HCT116 (cell line): Measurements from ENCODE around the gene MS4A5. TPM values are rescaled to one million over a fixed set of nuclear protein-coding genes. Genes with fewer than 3 reads are reported as not detected.

ENCODE experiments used
- ATAC-seq: fragments of 200-7000 bp; cut with Tn5 transposase; 2 replicates; pipeline ENCODE4 v1.9.1; 2020; ENCODE audit warnings: mild to moderate bottlenecking, moderate library complexity
- BruUV-seq: library from RNA; stranded (reverse); fragments of 400-500 nt; replicated peaks from 2 replicates; lab custom pipeline; 2021; lab: Mats Ljungman, UMichigan
- CTCF ChIA-PET: fragments of 300-600 bp; sonication (Branson Sonifier 250); formaldehyde crosslinking; loops from one replicate; lab custom pipeline; 2021; ENCODE audit warnings: antibody characterized with exemption; lab: Charles Lee
- POLR2A ChIA-PET: fragments of 300-600, 350-600 bp; sonication (Branson Sonifier 250); formaldehyde crosslinking; loops from one replicate; lab custom pipeline; 2021; ENCODE audit warnings: antibody characterized with exemption; lab: Charles Lee
- RAD21 ChIA-PET, 2 experiments: fragments of 300-600 bp; sonication (Branson Sonifier 250); formaldehyde crosslinking; loops; one replicate each; lab custom pipeline; 2023; ENCODE audit warnings: low total read pairs in 2 of 2; ENCODE audit not compliant: uncharacterized antibody in 2 of 2, unreplicated experiment in 2 of 2, low non-redundant PET in 1 of 2; lab: Charles Lee
- DNase-seq: peaks from one replicate; pipeline ENCODE4 v3.0.0-alpha.2; 2010; ENCODE audit warnings: low read depth, low spot score
- H2AFZ ChIP-seq: fragments of 200-600 bp; shearing (Covaris generic), sonication (generic); 2 replicates; pipeline ENCODE4 v1.6.1; 2017; ENCODE audit warnings: low read depth, mixed run types, mixed read lengths, antibody characterized with exemption, low read length; ENCODE audit not compliant: poor library complexity, severe bottlenecking
- H3K27ac ChIP-seq: 2 replicates; pipeline ENCODE4 v1.5.1; 2012; ENCODE audit warnings: low read depth, low read length
- H3K27me3 ChIP-seq: fragments of 200-600 bp; sonication (generic); 2 replicates; pipeline ENCODE4 v1.6.1; 2016; ENCODE audit warnings: mixed run types, low read length, mixed read lengths; ENCODE audit not compliant: insufficient read depth
- H3K36me3 ChIP-seq, 2 experiments: fragments of 200-500 bp in 1 of 2; fragments of 200-600 bp in 1 of 2; sonication (Bioruptor generic) in 1 of 2; sonication (generic) in 1 of 2; 2 replicates each; pipeline versions ENCODE4 v1.5.1 to v1.6.1; 2014 to 2016; ENCODE audit warnings: low read length in 2 of 2, inconsistent platforms in 1 of 2, mixed read lengths in 1 of 2, mixed run types in 1 of 2; ENCODE audit not compliant: insufficient read depth in 2 of 2, control insufficient read depth in 1 of 2
- H3K4me1 ChIP-seq, 2 experiments: fragments of 200-600 bp in 1 of 2; sonication (generic) in 1 of 2; 2 replicates each; pipeline versions ENCODE4 v1.5.1 to v1.6.1; 2012 to 2017; ENCODE audit warnings: low read length in 2 of 2, inconsistent platforms in 1 of 2, mild to moderate bottlenecking in 1 of 2, mixed read lengths in 1 of 2, mixed run types in 1 of 2, moderate library complexity in 1 of 2; ENCODE audit not compliant: insufficient read depth in 2 of 2, control insufficient read depth in 1 of 2
- H3K4me2 ChIP-seq: fragments of 200-600 bp; sonication (generic); 2 replicates; pipeline ENCODE4 v1.6.1; 2017; ENCODE audit warnings: mixed run types, low read length, mixed read lengths
- H3K4me3 ChIP-seq, 2 experiments: fragments of 200-600 bp in 1 of 2; sonication (generic) in 1 of 2; replicated peaks in 1 of 2; 2 replicates each; pipeline ENCODE4 v1.5.1; 2011 to 2016; ENCODE audit warnings: low read length in 2 of 2, control low read depth in 1 of 2, low read depth in 1 of 2, mild to moderate bottlenecking in 1 of 2, mixed read lengths in 1 of 2, mixed run types in 1 of 2
- H3K79me2 ChIP-seq: fragments of 200-600 bp; sonication (generic); 2 replicates; pipeline ENCODE4 v1.6.1; 2017; ENCODE audit warnings: mild to moderate bottlenecking, mixed run types, low read length, moderate library complexity, mixed read lengths; ENCODE audit not compliant: insufficient read depth
- H3K9ac ChIP-seq: fragments of 200-600 bp; sonication (generic); 2 replicates; pipeline ENCODE4 v1.6.1; 2016; ENCODE audit warnings: low read length, mixed read lengths
- H3K9me2 ChIP-seq: fragments of 200-600 bp; sonication (generic), shearing (Covaris generic); 2 replicates; pipeline ENCODE4 v1.6.1; 2017; ENCODE audit warnings: mixed run types, mild to moderate bottlenecking, moderate library complexity; ENCODE audit not compliant: insufficient read depth
- H3K9me3 ChIP-seq, 2 experiments: fragments of 200-500 bp in 1 of 2; fragments of 200-600 bp in 1 of 2; sonication (Bioruptor generic) in 1 of 2; sonication (generic) in 1 of 2; 2 replicates each; pipeline ENCODE4 v1.6.1; 2014 to 2017; ENCODE audit warnings: low read length in 2 of 2, mixed read lengths in 2 of 2, inconsistent platforms in 1 of 2, low read depth in 1 of 2, mild to moderate bottlenecking in 1 of 2, mixed run types in 1 of 2, moderate library complexity in 1 of 2; ENCODE audit not compliant: control insufficient read depth in 1 of 2, insufficient read depth in 1 of 2
- H4K20me1 ChIP-seq: fragments of 200-600 bp; sonication (generic), shearing (Covaris generic); 2 replicates; pipeline ENCODE4 v1.6.1; 2017; ENCODE audit warnings: mixed run types, mild to moderate bottlenecking, moderate library complexity; ENCODE audit not compliant: insufficient read depth
- CEBPB ChIP-seq: IDR thresholded peaks from 2 replicates; pipeline ENCODE4 v1.6.1; 2012; ENCODE audit warnings: low read depth
- ELF1 ChIP-seq: IDR thresholded peaks from 2 replicates; pipeline ENCODE4 v1.6.1; 2012; ENCODE audit warnings: low read depth, borderline replicate concordance
- EZH2 ChIP-seq: fragments of 200-600 bp; sonication (generic); IDR thresholded peaks from 2 replicates; pipeline ENCODE4 v1.6.1; 2017; ENCODE audit warnings: antibody characterized with exemption, mixed run types
- REST ChIP-seq: IDR thresholded peaks from 2 replicates; pipeline ENCODE4 v1.6.1; 2012; ENCODE audit warnings: low read depth
- TCF7L2 ChIP-seq: IDR thresholded peaks from 2 replicates; pipeline ENCODE4 v1.7.0; 2011; ENCODE audit warnings: borderline replicate concordance, inconsistent platforms; ENCODE audit not compliant: insufficient read depth, insufficient read length; ENCODE audit errors: extremely low read depth
- YY1 ChIP-seq: IDR thresholded peaks from 2 replicates; pipeline ENCODE4 v1.6.1; 2011; ENCODE audit warnings: low read length, low read depth, moderate library complexity, mild to moderate bottlenecking; ENCODE audit not compliant: insufficient replicate concordance; ENCODE audit errors: extremely low read depth
- intact Hi-C: fragments of 100-400 bp; cut with micrococcal nuclease; formaldehyde crosslinking; loops from 2 replicates; pipeline ENCODE4 v1.10.0; 2022
- total RNA-seq: library from RNA; stranded (reverse); gene quantifications from one replicate; pipeline ENCODE4 v1.2.1, GENCODE V29; 2021; ENCODE audit not compliant: unreplicated experiment

Gene MS4A5
- total RNA-seq, 1 experiment from 2014 or later, result not detected

- no peak for TF ChIP-seq REST
- no peak for TF ChIP-seq ELF1
- TF ChIP-seq YY1, result no peak
- no peak for TF ChIP-seq EZH2
- TF ChIP-seq CEBPB, result no peak
- no peak for TF ChIP-seq TCF7L2
- TF ChIP-seq, all 23 proteins: peak for 0
- intact Hi-C loops, result no loop called here
- H3K9me2 ChIP-seq, result no peaks in the 10 kb centered on the region
- H3K36me3 ChIP-seq, result no peaks in the 10 kb centered on the region
- no peak overlapping the region for H3K4me2 ChIP-seq
- no peak overlapping the region for H3K4me3 ChIP-seq
- no peaks in the 10 kb centered on the region for H3K9me3 ChIP-seq
- ChIA-PET POLR2A (no interaction called here), CTCF (interaction anchor here (1.6 kb wide), 1 partner anchor 113 kb away, joined by 4 read pairs; no protein-coding TSS in a partner anchor), RAD21 (interaction anchor here in 1 of 2 experiments (0.7 kb wide), 1 partner anchor 164 kb away, joined by 5 read pairs; no protein-coding TSS in a partner anchor)
- no peak overlapping the region for H3K27ac ChIP-seq
- no peak for DNase-seq
- H3K4me1 ChIP-seq, result no peaks in the 10 kb centered on the region
- H3K27me3 ChIP-seq, result no peaks in the 10 kb centered on the region
- ATAC-seq, result no peak
- H3K9ac ChIP-seq, result no peak overlapping the region
- no peaks in the 10 kb centered on the region for H3K79me2 ChIP-seq
- H2AFZ ChIP-seq, result no peak overlapping the region
- BruUV-seq, result no TSS peak
- H4K20me1 ChIP-seq, result no peaks in the 10 kb centered on the region
Measured at GRCh38 chr11:60477035-60477445, 47.7 kb downstream of the MS4A5 start.
